Activated T-helper 1 cell treated with anti-CD3 and anti-CD28 coated beads, Interleukin-12 subunit alpha, Interleukin-12 subunit beta, Interleukin-2, Interleukin-4 antibody, amounts not matched to agents 30 ng/mL and 10 ng/mL and 1 ng/mL, durations not matched to agents 14 hours and 24 hours and 36 hours (primary cell): ENCODE results near the gene TIMP3. TPM values are rescaled to one million over a fixed set of nuclear protein-coding genes. Genes with fewer than 3 reads are reported as not detected.

ENCODE experiments used
- DNase-seq: peaks from one replicate; pipeline ENCODE4 v3.0.0; 2021; ENCODE audit warnings: low spot score
- H3K27ac Mint-ChIP-seq: one replicate; pipeline ENCODE4 v1.8.0; 2021; ENCODE audit warnings: mild to moderate bottlenecking, mixed read lengths
- H3K27me3 Mint-ChIP-seq: one replicate; pipeline ENCODE4 v1.8.0; 2022; ENCODE audit warnings: mild to moderate bottlenecking, moderate library complexity, mixed read lengths; ENCODE audit not compliant: insufficient read depth
- H3K36me3 Mint-ChIP-seq: one replicate; pipeline ENCODE4 v1.8.0; 2021; ENCODE audit warnings: low read depth, mixed read lengths
- H3K4me1 Mint-ChIP-seq: one replicate; pipeline ENCODE4 v1.8.0; 2021; ENCODE audit warnings: low read depth, mixed read lengths
- H3K4me3 Mint-ChIP-seq: one replicate; pipeline ENCODE4 v1.8.0; 2021; ENCODE audit warnings: mild to moderate bottlenecking, moderate library complexity, mixed read lengths
- H3K9me3 Mint-ChIP-seq: one replicate; pipeline ENCODE4 v1.8.0; 2021; ENCODE audit warnings: mixed read lengths
- intact Hi-C: fragments of 100-400 bp; cut with micrococcal nuclease; formaldehyde crosslinking; loops from one replicate; pipeline ENCODE4 v1.15.1; 2024
- total RNA-seq: library from RNA; stranded (reverse); gene quantifications from 2 replicates; pipeline ENCODE4 v1.2.3, GENCODE V29; 2022

TIMP3 gene
- total RNA-seq, 1 donor from 2014 or later: not detected

GRCh38 chr22:32793589-32793988 is 7.9 kb upstream of the TIMP3 start:
- H3K27ac Mint-ChIP-seq: no peak overlapping the region
- H3K27me3 Mint-ChIP-seq: peaks cover 13% of the 10 kb centered on the region
- H3K4me1 Mint-ChIP-seq: no peaks in the 10 kb centered on the region
- DNase-seq: no peak
- no peak overlapping the region for H3K4me3 Mint-ChIP-seq
- no peaks in the 10 kb centered on the region for H3K36me3 Mint-ChIP-seq
- intact Hi-C loops: no loop called here
- H3K9me3 Mint-ChIP-seq: no peaks in the 10 kb centered on the region

DNA sequence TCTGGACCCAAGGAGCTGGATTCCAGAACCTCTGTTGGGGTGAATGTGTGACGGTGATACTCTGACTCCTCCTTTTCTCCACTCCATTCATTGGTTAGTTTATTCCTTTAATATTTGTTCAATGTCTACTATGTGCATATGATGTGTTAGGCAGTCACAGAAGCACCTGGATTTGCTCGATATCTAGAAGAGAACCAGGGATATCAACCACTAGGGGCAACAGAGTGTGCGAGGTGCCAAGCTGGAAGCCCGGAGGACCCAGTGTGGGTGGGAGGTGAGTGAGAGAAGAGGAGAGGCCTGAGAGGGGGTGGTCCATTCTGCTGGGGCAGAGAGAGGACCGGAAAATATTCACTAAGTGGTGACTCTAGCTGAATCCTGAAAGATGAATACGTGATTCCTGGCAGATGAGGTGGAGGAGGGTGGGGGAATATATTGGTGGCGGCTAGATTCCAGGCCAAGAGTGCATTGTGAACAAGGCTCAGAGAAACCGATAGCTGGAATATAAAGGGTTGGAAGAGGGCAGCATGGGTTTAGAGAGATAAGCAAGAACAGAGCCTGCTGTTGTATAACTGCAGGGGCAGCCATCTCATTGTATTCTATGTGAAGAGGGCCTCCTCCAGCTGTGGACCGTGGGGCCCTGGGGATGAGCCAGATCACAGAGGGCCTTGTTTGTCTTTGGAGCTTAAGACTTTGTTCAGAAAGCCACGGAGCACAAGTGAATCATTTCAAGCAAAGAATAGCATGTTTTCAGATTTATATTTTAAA is 6.9 kb upstream of the TIMP3 start:
- Mint-ChIP-seq H3K36me3 (no peaks in the 10 kb centered on the region), H3K27me3 (peaks cover 13% of the 10 kb centered on the region), H3K4me1 (no peaks in the 10 kb centered on the region), H3K9me3 (no peaks in the 10 kb centered on the region), H3K27ac (no peak overlapping the region), H3K4me3 (no peak overlapping the region)
- no peak for DNase-seq
- intact Hi-C loops: no loop called here

GRCh38 chr22:32795214-32795596 is 6.3 kb upstream of the TIMP3 start:
- no peak for DNase-seq
- H3K27ac Mint-ChIP-seq: no peak overlapping the region
- H3K4me3 Mint-ChIP-seq: no peak overlapping the region
- H3K4me1 Mint-ChIP-seq: no peaks in the 10 kb centered on the region
- intact Hi-C loops: no loop called here
- H3K9me3 Mint-ChIP-seq: no peaks in the 10 kb centered on the region
- no peaks in the 10 kb centered on the region for H3K36me3 Mint-ChIP-seq
- peaks cover 16% of the 10 kb centered on the region for H3K27me3 Mint-ChIP-seq

GRCh38 chr22:32796865-32797573 is 4.5 kb upstream of the TIMP3 start:
- Mint-ChIP-seq H3K4me1 (no peaks in the 10 kb centered on the region), H3K4me3 (no peak overlapping the region), H3K27ac (no peak overlapping the region), H3K9me3 (no peaks in the 10 kb centered on the region), H3K27me3 (peaks cover 23% of the 10 kb centered on the region), H3K36me3 (no peaks in the 10 kb centered on the region)
- DNase-seq: peak; percentile 24
- intact Hi-C loops: loop anchor here (1.0 kb wide), 1 partner anchor 137 kb away; no protein-coding TSS in a partner anchor

DNA sequence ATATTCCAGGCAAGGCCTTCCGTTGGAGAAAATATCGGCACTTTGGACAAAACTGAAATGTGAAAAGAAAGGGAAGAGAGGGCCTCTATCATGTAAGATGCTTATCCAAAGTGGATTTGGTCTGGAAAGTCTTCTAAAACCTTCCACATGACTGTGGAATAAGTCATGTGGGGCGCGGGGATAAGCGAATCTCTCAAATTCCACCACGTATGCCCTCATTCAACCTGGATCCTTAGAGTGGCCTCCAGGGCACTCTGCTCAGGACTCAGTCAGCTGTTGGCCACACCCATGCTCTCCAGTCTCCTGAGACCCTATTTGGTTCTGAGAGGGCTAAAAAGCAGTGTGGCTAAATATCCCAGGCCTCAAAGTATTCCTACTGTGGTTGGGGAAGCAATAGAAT is 2.0 kb upstream of the TIMP3 start:
- H3K9me3 Mint-ChIP-seq: no peaks in the 10 kb centered on the region
- H3K36me3 Mint-ChIP-seq: no peaks in the 10 kb centered on the region
- no peak for DNase-seq
- no peaks in the 10 kb centered on the region for H3K4me1 Mint-ChIP-seq
- no peak overlapping the region for H3K4me3 Mint-ChIP-seq
- intact Hi-C loops: no loop called here
- H3K27me3 Mint-ChIP-seq: peaks cover 39% of the 10 kb centered on the region
- no peak overlapping the region for H3K27ac Mint-ChIP-seq

- H3K4me3 Mint-ChIP-seq: no peak overlapping the region
- H3K4me1 Mint-ChIP-seq: no peaks in the 10 kb centered on the region
Measured at GRCh38 chr22:32800158-32800882, 1.2 kb upstream of the TIMP3 start.

DNA sequence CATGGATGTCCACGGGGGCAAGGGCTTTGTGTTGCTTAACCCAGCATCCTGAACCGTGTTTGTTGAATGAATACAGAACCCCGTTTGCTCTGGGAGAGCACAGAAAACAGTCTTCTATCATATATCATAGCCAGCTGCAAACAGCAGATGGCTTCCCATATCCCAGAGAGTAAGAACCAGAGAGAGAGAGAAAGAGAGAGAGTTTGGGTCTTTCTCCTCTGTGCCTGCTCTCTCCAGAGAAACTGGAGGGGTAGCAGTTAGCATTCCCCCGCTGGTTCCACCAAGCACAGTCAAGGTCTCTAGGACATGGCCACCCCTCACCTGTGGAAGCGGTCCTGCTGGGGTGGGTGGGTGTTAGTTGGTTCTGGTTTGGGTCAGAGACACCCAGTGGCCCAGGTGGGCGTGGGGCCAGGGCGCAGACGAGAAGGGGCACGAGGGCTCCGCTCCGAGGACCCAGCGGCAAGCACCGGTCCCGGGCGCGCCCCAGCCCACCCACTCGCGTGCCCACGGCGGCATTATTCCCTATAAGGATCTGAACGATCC is 440 bp upstream of the TIMP3 start:
- Mint-ChIP-seq H3K4me1 (no peaks in the 10 kb centered on the region), H3K27ac (no peak overlapping the region), H3K4me3 (no peak overlapping the region)

More at GRCh38 chr22:32800158-32800882, 1.2 kb upstream of the TIMP3 start:
- intact Hi-C loops: no loop called here
- Mint-ChIP-seq H3K27ac (no peak overlapping the region), H3K36me3 (no peaks in the 10 kb centered on the region), H3K27me3 (peaks cover 44% of the 10 kb centered on the region), H3K9me3 (no peaks in the 10 kb centered on the region)
- DNase-seq: no peak

GRCh38 chr22:32802237-32802765 is 796 bp downstream of the TIMP3 start:
- intact Hi-C loops: no loop called here
- Mint-ChIP-seq H3K27ac (no peak overlapping the region), H3K4me3 (no peak overlapping the region), H3K27me3 (peaks cover 39% of the 10 kb centered on the region), H3K4me1 (no peaks in the 10 kb centered on the region), H3K9me3 (no peaks in the 10 kb centered on the region), H3K36me3 (no peaks in the 10 kb centered on the region)
- DNase-seq: no peak

More for the DNA sequence above, 440 bp upstream of the TIMP3 start:
- intact Hi-C loops: no loop called here
- no peak for DNase-seq
- Mint-ChIP-seq H3K9me3 (no peaks in the 10 kb centered on the region), H3K27me3 (peaks cover 40% of the 10 kb centered on the region), H3K36me3 (no peaks in the 10 kb centered on the region)

DNA sequence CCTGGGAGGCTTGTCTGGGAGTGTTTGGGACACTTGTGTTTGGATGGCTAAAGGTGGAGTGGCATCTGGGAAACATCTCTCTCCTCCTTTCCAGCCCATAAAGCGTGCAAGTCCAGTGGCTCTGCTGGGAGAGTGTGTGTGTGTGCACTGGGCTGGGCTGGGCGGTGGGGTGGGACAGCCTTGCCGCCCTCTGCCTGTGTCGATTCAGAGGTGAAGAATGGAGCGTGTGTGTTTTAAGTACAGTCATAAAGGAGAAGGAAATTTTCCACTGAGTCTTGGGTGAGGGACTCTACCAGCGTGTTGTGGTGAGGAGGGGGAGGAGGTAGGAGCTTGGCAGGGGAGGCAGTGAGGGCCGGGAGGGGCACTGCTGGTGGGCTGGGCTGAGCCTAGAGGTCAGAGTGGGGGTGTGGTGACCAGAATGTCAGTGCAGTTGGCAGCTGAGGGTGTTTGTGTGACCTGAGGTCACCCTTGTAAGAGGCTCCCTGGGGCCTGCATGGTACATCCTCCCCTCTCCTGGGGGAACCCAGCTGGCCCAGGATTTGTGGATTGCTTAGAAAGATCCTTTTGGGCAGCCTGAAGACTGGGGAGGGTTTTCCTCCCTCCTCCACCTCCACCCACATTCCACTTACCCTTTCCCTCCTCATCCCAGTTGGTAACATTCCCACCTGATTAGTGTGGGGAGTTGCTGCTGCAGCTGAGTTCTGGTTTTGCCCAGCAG is 1.7 kb downstream of the TIMP3 start:
- H3K9me3 Mint-ChIP-seq: no peaks in the 10 kb centered on the region
- no peak for DNase-seq
- H3K27ac Mint-ChIP-seq: no peak overlapping the region
- no peaks in the 10 kb centered on the region for H3K4me1 Mint-ChIP-seq
- H3K36me3 Mint-ChIP-seq: no peaks in the 10 kb centered on the region
- intact Hi-C loops: no loop called here
- peaks cover 39% of the 10 kb centered on the region for H3K27me3 Mint-ChIP-seq
- H3K4me3 Mint-ChIP-seq: no peak overlapping the region

DNA sequence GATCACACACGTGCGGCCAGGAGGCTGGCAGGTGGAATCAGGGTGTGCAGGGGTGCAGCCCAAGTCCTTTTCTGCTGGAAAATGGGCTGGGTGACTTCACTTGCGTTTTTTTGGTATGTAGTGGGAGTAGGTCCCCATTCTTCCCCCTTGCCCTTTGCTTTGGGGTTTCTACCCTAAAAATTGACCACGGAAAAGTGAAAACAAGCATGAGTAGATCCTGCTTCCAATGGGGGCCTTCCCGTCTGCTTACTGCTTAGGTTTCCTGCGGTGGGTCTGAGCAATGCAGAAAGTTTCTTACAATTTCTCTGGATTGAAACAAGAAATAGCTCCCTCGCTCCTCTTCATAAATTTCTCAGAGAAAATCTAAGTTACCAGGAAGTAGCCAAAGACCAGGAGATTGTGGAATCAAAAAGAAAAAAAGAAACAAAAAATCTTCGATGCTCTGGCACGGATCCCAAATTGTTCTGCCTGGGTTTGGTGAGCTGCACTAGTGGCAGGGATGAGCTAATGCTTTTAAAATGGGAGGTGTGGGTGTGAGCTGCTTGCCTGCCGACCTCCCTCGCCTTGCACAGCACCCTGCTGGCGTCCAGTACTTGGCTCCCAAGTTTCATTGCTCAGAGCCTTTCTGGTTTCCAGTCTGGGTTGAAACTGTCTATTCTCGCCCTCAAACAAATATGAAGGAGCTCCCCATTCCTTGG is 2.4 kb downstream of the TIMP3 start:
- H3K27ac Mint-ChIP-seq: no peak overlapping the region
- intact Hi-C loops: no loop called here
- H3K27me3 Mint-ChIP-seq: peaks cover 39% of the 10 kb centered on the region
- H3K36me3 Mint-ChIP-seq: no peaks in the 10 kb centered on the region
- H3K9me3 Mint-ChIP-seq: no peaks in the 10 kb centered on the region
- no peaks in the 10 kb centered on the region for H3K4me1 Mint-ChIP-seq
- DNase-seq: no peak
- H3K4me3 Mint-ChIP-seq: no peak overlapping the region

DNA sequence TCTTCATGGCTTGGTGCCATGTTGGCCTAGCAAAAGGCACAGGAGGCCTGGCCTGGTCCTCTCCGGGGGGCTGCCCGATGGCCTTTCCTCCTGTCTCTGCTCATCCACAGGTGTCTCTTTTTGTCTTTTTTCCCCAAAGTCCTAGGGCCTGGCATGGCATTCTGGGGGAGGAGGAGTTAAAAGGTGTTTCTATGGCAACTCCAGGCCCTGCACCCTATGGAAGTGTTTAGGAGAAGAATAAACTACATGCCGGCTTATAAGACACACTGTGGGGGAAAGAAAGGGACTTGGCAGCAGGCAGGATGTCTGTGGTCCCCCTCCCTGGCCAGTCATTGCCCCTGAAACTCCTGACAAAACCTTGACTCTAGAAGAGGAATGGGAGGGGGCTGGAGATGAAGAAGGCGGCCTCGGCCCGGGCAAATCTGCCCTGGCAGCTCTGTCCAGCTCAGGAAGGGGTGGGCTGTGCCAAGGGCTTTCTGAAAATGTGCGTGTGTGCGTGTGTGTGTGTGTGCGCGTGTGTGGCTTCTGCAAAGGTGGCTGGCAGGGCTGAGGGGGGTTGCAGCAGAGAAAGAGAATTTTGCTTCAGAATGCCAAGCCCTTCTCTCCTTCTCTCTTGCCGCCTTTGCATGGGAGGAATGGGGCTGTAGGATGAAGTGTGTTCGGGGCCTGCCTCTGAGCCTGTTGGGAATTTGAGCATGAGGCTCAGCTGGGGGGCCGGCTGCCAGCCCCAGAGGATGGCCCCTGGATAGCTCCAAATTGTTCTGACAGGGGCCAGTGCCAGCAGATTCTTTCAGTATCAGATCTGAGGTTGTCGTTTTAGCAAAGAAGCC is 3.2 kb downstream of the TIMP3 start:
- H3K9me3 Mint-ChIP-seq: no peaks in the 10 kb centered on the region
- peaks cover 42% of the 10 kb centered on the region for H3K27me3 Mint-ChIP-seq
- no peak overlapping the region for H3K27ac Mint-ChIP-seq
- no peaks in the 10 kb centered on the region for H3K36me3 Mint-ChIP-seq
- no peak for DNase-seq
- H3K4me3 Mint-ChIP-seq: no peak overlapping the region
- intact Hi-C loops: no loop called here
- H3K4me1 Mint-ChIP-seq: no peaks in the 10 kb centered on the region
